IMR-90 (cell line): ENCODE measurements around the gene PROCR.

Source experiments
- MAZ ChIP-seq: IDR thresholded peaks from 2 replicates; pipeline ENCODE4 v1.6.1; 2012; ENCODE audit warnings: low read depth, mild to moderate bottlenecking, low read length, improper control_type of control experiment, moderate library complexity, borderline replicate concordance
- POLR2A ChIP-seq: IDR thresholded peaks from 2 replicates; pipeline ENCODE4 v1.6.1; 2012; ENCODE audit warnings: mild to moderate bottlenecking, low read depth, low read length
- RAD21 ChIP-seq: IDR thresholded peaks from 2 replicates; pipeline ENCODE4 v1.6.1; 2012; ENCODE audit warnings: low read length, improper control_type of control experiment
- TF ChIP-seq, protein P1 (sequence below): conservative IDR thresholded peaks from 2 replicates; pipeline ENCODE4 v1.5.1; 2012; ENCODE audit warnings: mild to moderate bottlenecking, low read depth, low read length, improper control_type of control experiment
- TF ChIP-seq, protein P2 (sequence below): fragments of 150-350 bp; IDR thresholded peaks from 2 replicates; pipeline ENCODE4 v1.6.1; 2016; ENCODE audit warnings: low read depth, mild to moderate bottlenecking, low read length, moderate library complexity, borderline replicate concordance

DNA sequence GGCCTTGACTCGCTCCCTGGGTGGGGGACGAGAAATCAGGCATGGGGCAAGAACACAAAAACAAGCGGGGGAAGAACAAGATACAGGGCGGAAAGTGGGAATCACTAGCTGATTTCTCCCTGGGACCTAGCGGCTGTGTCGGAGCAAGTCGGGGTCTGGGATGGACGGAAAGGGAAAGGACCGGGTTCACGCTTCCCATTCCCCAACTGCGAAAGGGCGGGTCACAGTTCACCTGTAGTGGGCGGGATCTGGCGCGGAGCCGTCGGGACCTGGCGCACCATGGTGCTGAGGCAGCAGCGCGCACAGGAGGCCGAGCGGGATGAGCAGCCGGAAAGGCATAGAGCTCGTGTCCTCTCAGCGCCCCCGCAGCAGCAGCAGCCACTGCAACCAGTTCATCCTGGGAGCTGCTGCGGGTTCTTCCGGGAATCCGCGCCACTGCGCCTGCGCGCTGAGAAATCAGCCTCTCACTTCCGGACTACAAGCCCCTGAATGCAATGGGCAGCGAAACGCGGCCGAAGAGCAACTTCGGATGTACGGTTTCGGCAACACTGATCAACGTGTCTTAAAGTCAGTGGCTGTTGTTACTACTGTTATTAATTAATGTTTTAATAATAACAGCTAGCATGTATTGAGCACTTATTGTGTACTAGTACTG is 24.8 kb upstream of the PROCR start, which contains the start of gene EDEM2:
- TF ChIP-seq, protein P1, sequence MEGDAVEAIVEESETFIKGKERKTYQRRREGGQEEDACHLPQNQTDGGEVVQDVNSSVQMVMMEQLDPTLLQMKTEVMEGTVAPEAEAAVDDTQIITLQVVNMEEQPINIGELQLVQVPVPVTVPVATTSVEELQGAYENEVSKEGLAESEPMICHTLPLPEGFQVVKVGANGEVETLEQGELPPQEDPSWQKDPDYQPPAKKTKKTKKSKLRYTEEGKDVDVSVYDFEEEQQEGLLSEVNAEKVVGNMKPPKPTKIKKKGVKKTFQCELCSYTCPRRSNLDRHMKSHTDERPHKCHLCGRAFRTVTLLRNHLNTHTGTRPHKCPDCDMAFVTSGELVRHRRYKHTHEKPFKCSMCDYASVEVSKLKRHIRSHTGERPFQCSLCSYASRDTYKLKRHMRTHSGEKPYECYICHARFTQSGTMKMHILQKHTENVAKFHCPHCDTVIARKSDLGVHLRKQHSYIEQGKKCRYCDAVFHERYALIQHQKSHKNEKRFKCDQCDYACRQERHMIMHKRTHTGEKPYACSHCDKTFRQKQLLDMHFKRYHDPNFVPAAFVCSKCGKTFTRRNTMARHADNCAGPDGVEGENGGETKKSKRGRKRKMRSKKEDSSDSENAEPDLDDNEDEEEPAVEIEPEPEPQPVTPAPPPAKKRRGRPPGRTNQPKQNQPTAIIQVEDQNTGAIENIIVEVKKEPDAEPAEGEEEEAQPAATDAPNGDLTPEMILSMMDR: no peak
- TF ChIP-seq POLR2A (no peak), MAZ (no peak), RAD21 (peak; percentile 10; the same call in 1 of the 2 replicates)
- TF ChIP-seq, protein P2, sequence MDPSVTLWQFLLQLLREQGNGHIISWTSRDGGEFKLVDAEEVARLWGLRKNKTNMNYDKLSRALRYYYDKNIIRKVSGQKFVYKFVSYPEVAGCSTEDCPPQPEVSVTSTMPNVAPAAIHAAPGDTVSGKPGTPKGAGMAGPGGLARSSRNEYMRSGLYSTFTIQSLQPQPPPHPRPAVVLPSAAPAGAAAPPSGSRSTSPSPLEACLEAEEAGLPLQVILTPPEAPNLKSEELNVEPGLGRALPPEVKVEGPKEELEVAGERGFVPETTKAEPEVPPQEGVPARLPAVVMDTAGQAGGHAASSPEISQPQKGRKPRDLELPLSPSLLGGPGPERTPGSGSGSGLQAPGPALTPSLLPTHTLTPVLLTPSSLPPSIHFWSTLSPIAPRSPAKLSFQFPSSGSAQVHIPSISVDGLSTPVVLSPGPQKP: no peak
